NCI-H2196 (cell line): ENCODE measurements around the gene EFNA4.

Source experiments
- DNase-seq: peaks from one replicate; lab custom pipeline; 2025; ENCODE audit not compliant: unreplicated experiment; lab: John Stamatoyannopoulos, UW

EFNA4 gene, protein sequence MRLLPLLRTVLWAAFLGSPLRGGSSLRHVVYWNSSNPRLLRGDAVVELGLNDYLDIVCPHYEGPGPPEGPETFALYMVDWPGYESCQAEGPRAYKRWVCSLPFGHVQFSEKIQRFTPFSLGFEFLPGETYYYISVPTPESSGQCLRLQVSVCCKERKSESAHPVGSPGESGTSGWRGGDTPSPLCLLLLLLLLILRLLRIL

DNA sequence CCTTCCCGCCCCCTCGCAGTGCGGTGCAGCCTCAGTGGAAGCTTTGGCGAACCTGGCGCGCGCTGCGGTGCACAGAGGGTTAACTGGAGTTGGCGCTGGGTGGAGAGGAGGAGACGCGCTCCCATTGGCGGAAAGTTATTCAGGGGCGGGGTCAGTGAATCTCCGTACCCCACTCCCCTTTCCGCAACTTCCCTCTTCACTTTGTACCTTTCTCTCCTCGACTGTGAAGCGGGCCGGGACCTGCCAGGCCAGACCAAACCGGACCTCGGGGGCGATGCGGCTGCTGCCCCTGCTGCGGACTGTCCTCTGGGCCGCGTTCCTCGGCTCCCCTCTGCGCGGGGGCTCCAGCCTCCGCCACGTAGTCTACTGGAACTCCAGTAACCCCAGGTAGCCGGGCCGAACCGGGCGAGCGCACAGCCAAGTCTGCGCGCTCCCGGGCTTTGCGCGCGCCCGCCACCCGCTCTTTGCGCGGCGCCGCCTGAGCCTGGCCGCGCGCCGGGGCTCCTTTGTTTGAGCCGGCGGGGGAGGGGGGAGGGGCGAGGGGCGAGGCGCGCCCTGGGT, at the start of gene EFNA4:
Gene EFNA4 (plus strand): TSS at position 191 of the 561 bp plus-strand sequence. CDS start 84 bp downstream, at position 275.
- peak; percentile 90 for DNase-seq

DNA sequence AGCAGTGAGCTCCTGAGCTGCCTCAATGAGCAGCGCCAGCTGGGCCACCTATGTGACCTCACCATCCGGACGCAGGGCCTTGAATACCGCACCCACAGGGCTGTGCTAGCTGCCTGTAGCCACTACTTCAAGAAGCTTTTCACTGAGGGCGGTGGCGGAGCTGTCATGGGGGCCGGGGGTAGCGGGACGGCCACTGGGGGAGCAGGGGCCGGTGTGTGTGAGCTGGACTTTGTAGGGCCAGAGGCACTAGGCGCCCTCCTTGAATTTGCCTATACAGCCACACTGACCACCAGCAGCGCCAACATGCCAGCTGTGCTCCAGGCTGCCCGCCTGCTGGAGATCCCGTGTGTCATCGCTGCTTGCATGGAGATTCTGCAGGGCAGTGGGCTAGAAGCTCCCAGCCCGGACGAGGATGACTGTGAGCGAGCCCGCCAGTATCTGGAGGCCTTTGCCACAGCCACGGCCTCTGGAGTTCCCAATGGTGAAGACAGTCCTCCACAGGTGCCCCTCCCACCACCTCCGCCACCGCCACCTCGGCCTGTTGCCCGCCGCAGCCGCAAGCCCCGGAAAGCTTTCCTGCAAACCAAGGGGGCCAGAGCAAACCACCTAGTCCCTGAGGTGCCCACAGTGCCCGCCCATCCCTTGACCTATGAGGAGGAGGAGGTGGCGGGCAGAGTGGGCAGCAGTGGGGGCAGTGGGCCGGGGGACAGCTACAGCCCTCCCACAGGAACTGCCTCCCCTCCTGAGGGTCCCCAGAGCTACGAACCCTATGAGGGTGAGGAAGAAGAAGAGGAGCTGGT, 48.6 kb upstream of the EFNA4 start:
- DNase-seq: no peak

DNA sequence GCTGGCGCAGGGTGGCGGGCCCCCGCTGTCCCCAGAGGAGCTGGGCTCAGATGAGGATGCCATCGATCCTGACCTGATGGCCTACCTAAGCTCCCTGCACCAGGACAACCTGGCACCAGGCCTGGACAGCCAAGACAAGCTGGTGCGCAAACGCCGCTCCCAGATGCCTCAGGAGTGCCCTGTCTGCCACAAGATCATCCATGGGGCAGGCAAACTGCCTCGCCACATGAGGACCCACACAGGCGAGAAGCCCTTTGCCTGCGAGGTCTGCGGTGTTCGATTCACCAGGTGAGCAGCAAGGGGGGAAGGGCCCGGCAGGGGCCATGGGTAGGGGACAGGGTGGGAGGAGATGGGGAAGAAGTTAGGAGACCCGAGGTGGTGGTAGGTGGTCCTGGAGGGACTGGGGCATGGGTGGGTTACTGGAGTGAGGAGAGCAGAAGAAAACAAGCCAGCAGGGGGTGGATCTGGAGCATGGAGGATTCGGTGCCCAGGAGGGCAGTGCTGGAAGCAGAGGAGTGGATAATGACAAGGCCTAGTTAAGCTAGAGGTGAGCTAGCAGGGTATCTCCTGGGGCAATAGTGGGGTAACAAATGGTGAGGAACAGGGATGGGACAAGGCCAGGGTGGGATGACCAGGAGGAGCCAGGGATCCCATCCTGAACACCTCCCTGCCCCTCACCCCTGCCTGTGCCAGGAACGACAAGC, 47.9 kb upstream of the EFNA4 start:
- DNase-seq: no peak

DNA sequence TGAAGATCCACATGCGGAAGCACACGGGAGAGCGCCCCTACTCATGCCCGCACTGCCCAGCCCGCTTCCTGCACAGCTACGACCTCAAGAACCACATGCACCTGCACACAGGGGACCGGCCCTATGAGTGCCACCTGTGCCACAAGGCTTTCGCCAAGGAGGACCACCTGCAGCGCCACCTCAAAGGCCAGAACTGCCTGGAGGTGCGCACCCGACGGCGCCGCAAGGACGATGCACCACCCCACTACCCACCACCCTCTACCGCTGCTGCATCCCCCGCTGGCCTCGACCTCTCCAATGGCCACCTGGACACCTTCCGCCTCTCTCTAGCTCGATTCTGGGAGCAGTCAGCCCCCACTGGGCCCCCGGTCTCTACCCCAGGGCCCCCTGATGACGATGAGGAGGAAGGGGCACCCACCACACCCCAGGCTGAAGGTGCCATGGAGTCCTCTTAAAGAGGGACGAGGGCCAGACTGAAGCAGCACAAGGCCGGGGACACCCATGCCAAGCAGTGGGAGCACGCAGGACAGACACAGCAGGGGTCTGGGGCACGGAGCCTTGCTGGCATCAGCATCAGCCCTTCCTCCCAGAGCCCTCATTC, 47.2 kb upstream of the EFNA4 start:
- DNase-seq: no peak

DNA sequence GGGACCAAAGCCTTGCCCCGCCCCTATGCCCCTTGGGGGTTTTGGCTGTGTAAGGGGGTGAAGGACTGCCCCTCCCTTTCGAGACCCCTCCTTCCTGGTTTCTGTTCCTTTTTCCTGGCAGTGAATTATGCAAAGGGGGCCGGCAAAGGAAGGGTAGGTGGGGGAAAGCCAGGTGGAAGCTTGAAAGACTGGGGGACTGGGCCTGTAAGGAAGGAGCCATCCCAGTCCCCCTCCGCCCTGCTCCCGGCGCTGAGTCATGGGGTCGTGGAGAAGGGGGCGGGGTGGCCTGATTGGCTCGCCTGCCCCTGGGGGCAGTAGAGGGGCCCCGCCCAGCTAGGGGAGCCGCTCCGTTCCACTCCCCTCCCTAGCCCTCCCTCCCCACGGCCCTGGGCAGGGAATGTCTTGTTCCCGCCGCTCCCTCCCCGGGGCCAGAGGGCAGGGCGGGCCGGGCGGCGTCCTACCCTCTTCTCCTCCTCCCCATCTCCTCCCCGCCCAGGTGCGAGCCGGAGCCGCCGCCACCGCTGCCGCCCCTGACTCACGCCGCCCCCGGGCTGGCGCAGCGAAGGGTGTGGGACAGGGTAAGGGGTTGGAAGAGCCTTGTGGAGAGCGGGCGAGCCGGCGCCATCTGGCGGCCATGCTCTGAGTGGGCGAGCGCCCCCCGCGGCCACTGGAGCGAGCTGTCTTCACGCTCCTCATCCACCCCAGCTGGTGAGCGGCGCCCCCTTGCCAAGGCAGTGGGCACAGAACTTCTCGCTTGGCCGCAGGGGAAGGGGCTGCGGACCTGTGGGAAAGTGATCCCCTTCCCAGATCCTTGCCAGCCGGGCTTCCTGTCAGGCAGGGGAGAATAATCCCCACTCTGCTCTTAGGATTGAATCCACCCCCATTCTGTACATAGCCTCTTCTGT, 46.2 kb upstream of the EFNA4 start:
- peak; percentile 83 for DNase-seq

DNA sequence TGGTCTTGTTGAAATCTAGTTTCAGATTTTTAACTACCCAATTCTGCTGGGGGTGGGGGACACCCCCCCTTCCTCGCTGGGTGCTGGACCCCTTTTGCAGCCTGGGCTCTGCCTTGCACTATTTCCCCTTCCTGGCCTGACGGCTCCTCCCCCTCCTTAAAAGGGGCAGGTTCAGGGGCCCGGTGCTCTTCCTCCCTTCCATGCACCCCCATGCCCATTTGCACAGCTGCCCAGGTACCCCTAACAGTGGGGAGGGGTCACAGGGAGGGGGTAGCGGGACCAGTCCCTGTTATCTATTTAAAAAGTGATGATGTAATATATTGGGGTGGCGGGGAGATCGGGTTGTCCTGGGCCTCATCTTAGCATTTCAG, 45.6 kb upstream of the EFNA4 start:
- DNase-seq: no peak

DNA sequence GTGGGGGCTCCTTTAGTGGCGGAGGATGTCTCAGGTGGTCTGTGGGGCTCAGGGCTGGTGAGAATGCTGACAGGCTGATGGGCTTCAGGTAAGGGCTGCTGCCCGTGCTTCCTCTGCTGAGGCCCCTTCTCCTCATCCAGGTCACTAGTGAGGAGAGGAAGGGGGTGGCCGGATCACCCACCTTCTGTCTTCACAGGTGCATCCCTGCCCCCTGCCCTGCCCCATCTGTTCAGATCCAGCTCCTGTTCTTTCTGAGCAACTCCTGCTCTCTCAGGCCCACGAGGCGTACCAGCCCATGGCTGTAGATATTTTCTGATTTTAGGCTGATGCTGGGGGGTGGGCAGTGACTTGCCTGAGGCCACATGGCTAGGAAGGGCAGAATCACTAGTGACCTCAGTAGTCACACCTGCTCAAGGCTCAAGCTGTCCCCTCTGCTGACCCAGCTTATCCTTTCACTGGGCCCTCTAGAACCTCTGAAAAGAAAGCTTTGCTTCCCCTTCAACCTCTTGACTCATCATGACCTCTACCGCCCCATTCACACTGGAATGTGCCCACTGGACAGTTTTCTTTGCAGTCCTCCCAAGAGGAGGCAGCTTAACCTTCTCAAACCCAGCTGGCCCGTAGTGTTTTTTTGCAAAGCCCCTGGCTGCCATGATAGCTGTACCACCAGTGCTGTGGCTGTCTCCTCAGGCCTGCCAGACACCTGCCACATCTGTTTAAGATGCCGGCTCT, 44.8 kb upstream of the EFNA4 start:
- DNase-seq: no peak

DNA sequence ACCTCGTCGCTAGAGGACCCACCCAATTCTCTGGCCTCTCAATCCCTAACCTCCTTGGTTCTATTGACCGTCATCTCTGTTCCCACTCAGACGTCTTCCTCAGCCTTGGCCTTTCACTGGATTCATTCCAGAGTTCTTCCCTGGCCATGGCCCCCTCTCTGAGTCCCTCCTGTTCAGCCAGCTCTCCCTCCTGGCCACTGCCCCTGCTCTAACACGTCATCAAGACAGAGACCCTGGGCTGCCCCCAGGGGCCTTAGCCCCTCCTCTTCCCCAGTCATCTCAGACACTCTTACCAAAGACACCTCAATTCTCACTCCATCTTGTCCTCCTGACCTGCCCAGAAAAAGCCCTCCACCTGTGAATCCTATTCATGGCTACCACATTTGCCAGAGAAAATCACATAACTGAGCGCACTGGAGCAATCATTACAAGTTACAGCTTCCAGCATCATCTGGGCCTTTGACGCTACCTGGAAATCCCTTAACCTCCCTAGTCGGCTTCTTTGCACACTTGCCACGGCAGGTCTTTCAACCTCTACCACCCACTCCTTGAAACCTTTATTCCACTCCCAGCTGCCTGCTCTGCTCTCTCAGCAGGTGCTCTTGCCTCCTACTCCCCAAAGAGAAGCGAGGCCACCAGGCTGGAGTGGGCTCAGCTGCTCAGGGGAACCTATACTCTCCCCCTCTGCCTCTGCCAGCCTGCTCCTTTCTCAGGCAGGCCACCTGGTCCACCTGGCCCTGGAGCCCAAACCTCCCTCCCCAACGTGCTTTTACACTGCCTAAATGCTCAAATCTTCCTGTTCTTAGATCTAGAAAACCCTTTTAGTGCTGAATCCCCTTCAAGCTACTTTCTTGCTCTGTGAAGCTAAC, 43.9 kb upstream of the EFNA4 start:
- DNase-seq: no peak

DNA sequence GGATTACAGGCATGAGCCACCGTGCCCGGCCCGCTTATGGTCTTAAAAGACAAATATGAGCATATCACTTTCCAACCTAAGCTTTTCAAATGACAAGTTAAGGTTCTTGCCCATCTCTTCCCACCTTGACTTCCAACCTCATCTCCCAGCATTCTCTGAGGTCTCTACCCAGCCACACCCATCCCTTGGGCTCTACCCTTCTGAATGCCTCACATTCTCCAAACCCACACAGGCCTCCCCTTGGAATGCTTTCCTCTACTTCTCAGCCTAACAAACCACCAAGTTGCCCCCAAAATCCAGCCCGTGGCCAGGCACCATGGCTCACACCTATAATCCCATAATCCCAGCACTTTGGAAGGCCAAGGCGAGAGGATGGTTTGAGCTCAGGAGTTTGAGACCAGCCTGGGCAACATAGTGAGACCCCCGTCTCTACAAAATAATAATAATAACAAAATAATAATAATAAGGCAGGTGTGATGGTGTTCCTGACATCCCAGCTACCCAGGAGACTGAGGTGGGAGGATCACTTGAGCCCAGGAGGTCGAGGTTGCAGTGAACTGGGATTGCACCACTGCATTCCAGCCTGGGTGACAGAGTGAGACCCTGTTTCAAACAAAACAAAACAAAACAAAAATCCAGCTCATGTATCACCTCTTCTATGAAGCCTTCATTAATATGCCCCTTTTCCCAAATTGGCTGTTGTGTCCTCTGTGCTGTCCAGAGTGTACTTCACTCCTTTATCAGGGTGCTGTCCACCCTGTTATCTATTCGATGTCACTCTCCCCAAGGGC, 41.2 kb upstream of the EFNA4 start:
- no peak for DNase-seq

DNA sequence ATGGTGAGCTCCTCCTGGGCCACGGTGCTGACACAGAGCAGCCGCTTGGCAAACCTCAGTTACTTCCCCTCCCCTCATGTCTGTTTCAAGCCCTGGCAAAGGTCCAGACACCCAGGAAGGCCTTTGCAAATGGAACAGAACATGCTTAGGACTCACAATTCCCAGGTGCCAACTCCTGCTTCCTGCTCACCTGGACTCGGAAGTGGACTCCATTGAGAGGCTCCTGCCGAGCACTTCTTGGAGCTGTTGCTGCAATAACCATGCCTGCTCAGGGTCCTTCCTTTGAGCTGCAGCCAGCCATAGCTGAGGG, 40.7 kb upstream of the EFNA4 start:
- DNase-seq: peak; percentile 37

DNA sequence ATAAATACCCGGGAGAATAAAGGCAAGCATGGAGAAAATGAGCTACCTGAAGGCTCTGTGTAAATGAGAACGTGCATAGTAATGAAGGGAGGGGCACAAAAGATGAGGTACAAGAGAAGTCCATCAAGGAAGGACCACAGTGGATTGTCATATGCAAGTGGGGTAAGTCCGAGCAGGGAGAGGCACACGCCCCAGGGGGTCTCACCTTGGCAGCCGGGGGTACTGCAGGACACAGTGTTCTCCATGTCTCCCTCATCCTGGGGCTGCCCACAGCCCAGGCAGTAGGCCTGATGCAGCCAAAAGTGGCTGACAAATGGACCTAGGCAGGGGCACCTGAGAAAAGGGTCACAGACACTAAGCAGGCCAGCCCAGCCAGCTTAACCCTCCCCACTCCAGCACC, 39.9 kb upstream of the EFNA4 start:
- no peak for DNase-seq

DNA sequence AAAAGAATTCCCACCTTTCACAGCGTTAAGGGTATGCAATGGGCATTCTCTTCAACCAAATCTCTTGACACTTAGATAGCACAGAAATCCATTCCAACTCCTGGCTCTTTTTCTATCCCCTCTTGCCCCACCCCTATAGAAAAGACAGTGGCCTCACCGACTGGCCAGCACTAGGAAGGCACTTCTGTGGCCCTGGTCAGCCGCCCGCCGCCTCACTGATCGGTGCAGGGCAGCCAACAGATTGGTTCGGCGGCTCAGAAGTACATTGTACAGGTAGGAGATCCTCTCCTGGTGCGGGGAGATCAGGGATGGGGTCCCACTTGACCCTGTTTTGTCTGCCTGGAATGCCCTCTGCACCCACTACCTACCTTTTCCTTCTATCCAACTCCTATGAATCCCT, 39.2 kb upstream of the EFNA4 start:
- no peak for DNase-seq

DNA sequence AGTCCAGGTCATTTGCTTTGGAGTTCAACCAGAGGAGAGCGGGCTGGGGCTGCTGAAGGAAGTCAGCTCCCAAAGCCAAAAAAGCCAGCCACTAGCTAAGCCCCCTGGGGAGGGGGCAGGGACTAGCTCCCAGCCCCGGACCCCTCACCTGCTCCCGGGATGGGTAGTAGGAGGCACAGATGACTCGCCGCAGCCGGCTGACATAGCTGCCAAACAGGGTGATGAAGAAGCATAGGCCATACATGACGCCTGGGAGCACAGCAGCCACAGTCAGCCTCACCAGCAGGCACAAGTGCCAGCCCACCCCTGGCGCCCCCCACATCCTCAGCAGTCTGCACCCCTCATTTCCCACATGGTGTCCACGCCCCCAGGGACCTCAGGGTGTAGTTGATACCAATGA, 37.4 kb upstream of the EFNA4 start:
- DNase-seq: no peak

DNA sequence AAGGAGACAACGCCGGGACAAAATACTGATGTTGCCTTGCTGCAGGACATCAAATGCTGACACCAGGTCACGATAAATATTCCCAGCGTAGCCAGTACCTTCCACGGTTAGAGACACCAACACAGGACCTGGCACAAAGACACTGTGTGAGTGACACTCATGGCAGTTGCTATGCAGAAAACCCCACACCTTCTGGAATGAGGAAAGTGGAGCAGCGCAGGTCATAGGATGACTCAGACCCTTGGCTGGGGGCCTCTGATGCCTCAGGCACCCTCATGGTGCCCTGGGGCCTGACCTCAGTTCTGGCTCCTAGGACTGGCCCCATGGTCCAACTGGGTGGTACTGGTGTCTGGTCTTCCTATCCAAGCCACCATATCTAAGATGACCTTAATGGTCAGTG, 37.0 kb upstream of the EFNA4 start:
- DNase-seq: no peak

DNA sequence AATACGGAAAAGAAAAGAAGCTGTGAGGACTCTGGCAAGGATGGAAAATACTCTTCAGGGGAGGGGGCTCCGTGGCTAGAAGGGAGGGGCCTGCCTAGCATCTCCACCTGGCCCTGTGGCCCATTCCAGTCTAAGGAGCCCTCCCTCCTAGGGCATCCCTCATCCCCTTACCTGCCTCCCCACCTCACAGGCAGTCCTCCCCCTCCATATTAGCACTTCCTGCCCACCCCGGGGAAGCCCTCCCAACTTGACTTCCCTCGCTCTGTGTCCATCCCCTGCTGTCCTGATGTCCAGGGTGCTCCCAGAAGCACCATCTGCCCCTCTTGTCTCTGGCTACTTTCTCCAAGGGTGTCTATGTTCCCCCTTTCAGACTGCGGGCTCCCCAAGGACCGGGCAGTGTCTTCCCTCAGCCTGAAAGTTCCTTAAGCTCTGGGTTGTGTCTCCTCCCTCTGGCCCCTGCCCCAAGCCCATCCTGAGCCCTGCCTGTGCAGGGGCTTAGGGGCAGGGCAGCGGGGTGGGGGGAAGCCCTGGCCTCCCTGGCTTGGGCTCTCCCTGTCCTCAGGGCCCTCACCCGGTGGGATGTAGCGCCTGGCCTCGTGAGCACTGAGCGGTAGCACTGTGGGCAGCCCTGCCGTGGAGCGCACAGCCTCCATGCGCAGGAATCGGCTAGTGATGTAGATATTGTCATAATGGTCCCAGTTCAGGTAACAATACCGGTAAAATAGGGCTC, 33.9 kb upstream of the EFNA4 start:
- DNase-seq: no peak

DNA sequence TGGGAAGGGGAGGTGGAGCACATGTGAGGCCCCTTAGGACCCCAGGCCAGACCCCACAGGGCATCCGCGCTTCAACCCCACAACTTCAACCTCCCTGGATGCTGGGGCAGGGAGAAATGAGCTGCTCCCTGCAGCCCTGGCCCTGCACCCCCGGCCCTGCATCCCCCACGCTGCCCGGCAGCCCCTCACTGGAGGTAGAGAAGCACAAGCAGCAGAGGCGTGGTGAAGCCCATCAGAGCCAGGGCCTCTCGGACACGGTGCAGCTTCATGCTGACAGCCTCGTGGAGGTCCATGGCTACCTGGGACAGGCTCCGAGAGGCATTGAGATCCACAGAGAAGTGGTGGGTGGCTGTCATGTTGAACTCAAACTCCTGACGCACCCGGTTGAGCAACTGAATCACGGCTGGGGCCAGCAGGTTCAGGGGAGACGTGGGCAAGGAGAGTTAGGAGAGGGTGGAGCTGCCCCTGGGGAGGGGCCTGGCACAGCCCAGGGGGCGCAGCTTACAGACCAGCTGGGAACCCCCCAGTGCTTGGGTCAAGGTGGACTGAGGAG, 33.2 kb upstream of the EFNA4 start:
- no peak for DNase-seq

DNA sequence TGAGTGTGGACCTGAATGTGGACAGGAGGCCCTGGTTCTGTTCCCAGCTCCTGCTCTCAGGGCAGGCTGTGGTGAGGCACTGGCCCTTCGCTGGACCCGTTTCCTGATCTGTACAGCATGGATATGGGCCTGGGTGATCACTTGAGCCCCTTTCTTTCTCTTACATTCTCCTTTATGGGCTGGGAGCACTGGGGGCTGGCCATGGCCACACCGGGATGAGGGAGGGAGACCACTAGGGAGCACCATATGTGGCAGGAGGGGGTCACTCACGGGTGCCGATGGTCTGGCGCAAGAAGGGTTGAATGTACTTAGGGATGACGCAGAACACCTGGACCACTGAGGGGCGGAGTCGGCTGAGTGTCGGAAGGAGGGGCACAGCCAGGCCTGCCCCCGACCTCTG, 32.6 kb upstream of the EFNA4 start:
- DNase-seq: no peak
